NT2/D1 (cell line): ENCODE data around the gene MAPK6.

Experiments
- DNase-seq: peaks from one replicate; pipeline ENCODE4 v3.0.0-alpha.2; 2011; ENCODE audit warnings: low read depth, low spot score
- H3K27me3 ChIP-seq: 2 replicates; pipeline ENCODE4 v1.6.0; 2011; ENCODE audit warnings: mild to moderate bottlenecking; ENCODE audit not compliant: insufficient read length, insufficient read depth
- H3K36me3 ChIP-seq: 2 replicates; pipeline ENCODE4 v1.6.1; 2011; ENCODE audit warnings: mild to moderate bottlenecking, low read length, mixed read lengths; ENCODE audit not compliant: insufficient read depth, insufficient read length
- H3K4me1 ChIP-seq: 2 replicates; pipeline ENCODE4 v1.5.1; 2011; ENCODE audit not compliant: insufficient read depth, insufficient read length
- H3K4me3 ChIP-seq: 2 replicates; pipeline ENCODE4 v1.5.1; 2011; ENCODE audit warnings: low read depth; ENCODE audit not compliant: insufficient read length
- H3K9ac ChIP-seq: 2 replicates; pipeline ENCODE4 v1.6.0; 2011; ENCODE audit warnings: low read depth; ENCODE audit not compliant: insufficient read length
- H3K9me3 ChIP-seq: 2 replicates; pipeline ENCODE4 v1.5.1; 2011; ENCODE audit warnings: mild to moderate bottlenecking, low read length; ENCODE audit not compliant: insufficient read depth
- SUZ12 ChIP-seq: IDR thresholded peaks from 2 replicates; pipeline ENCODE4 v1.6.1; 2011; ENCODE audit not compliant: insufficient read length, insufficient read depth; ENCODE audit errors: extremely low read depth
- YY1 ChIP-seq: IDR thresholded peaks from 2 replicates; pipeline ENCODE4 v1.6.1; 2011; ENCODE audit not compliant: insufficient read length, insufficient read depth
- ZNF274 ChIP-seq: IDR thresholded peaks from 2 replicates; pipeline ENCODE4 v1.6.1; 2011; ENCODE audit warnings: mild to moderate bottlenecking, low read depth, low read length

The MAPK6 gene

DNA sequence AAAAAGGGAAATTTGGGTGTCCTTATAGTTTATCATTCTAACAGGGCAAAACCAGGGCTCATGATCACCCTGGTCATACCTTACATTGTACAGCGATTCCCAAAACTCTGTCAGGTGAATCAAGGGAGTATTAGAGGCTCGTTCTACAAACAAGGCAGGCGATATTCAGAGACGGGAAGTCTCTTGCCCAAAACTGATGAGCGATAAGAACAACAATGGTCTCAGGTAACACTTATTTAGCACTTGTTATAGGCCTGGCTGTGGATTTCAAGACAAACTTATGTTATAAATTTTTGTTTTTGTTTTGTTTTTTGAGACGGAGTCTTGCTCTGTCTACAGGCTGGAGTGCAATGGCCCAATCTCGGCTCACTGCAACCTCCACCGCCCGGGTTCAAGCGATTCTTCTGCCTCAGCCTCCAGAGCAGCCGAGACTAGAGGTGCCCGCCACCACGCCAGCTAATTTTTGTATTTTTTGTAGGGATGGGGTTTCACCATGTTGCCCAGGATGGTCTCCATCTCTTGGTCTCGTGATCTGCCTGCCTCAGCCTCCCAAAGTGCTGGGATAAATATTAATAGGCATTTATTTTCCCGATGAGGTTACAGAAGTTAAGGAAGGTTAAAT lies 80.7 kb downstream of the MAPK6 start:
- no peaks in the 10 kb centered on the region for H3K9me3 ChIP-seq
- H3K27me3 ChIP-seq: no peaks in the 10 kb centered on the region
- H3K4me1 ChIP-seq: no peaks in the 10 kb centered on the region
- no peaks in the 10 kb centered on the region for H3K36me3 ChIP-seq
- H3K4me3 ChIP-seq: no peak overlapping the region
- TF ChIP-seq YY1 (no peak), SUZ12 (no peak), ZNF274 (no peak)
- no peak overlapping the region for H3K9ac ChIP-seq
- DNase-seq: no peak

DNA sequence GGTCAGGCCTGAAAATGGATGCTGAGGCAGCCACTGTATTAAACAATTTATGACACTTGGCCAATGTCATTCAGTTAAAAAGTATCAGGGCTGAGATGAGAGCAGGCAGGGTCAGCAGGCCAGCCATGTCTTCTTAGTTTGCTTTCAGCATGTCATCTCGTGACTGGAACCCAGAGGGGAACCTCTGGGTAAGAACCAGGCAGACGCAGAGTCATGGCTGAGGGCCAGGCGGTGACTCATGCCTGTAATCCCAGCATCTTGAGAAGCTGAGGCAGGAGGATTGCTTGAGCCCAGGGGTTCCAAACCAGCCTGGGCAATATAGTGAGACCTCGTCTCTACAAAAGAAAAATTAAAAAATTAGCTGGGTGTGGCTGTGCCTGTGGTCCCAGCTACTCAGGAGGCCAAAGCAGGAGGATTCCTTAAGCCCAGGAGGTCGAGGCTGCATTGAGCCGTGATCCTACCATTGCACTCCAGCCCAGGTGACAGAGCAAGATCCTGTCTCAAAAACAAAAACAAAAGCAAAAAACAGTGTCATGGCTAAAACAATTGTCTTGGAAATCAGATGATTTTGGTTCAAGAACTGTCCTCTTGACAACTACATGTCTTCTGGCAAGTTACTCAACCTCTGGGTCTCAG lies 81.9 kb downstream of the MAPK6 start:
- DNase-seq: no peak
- Histone ChIP-seq H3K9me3 (no peaks in the 10 kb centered on the region), H3K9ac (no peak overlapping the region), H3K4me1 (no peaks in the 10 kb centered on the region), H3K27me3 (no peaks in the 10 kb centered on the region), H3K36me3 (no peaks in the 10 kb centered on the region), H3K4me3 (no peak overlapping the region)
- TF ChIP-seq YY1 (no peak), ZNF274 (no peak), SUZ12 (no peak)

DNA sequence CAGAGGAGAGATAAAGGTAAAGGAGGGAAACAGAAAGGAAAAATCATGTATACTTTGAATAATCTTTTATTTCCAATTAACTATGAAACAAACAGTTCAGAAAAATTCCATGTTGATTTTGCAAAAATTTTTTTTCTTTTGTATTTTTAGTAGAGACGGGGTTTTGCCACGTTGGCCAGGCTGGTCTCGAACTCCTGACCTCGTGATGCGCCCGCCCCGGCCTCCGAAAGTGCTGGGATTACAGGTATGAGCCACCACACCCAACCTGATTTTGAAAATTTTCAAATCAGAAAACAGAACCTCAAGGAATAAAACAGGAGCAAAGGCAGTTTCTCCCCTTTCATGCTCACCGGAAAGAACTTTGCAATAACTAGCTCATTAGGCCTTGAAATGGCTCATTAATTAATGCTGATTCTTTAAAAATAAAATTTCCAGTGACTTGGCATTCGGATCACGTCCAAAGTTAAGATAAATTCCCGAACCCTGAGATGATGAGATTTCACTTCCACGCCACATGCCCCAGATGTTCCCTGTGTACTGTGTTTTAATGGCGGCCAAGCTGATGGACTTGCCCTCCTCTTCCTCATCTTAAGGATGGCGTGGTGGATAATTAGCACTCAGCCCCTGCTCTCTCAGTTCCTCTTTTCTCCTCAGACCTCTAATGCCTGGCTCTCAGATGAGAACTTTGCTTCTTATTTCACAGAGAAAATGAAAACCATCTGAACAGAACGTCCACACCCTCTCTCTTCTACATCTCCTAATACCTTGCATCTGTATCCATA lies 82.7 kb downstream of the MAPK6 start:
- Histone ChIP-seq H3K4me3 (no peak overlapping the region), H3K9ac (no peak overlapping the region), H3K4me1 (no peaks in the 10 kb centered on the region), H3K27me3 (no peaks in the 10 kb centered on the region), H3K36me3 (no peaks in the 10 kb centered on the region), H3K9me3 (no peaks in the 10 kb centered on the region)
- TF ChIP-seq SUZ12 (no peak), YY1 (no peak), ZNF274 (no peak)
- DNase-seq: no peak

DNA sequence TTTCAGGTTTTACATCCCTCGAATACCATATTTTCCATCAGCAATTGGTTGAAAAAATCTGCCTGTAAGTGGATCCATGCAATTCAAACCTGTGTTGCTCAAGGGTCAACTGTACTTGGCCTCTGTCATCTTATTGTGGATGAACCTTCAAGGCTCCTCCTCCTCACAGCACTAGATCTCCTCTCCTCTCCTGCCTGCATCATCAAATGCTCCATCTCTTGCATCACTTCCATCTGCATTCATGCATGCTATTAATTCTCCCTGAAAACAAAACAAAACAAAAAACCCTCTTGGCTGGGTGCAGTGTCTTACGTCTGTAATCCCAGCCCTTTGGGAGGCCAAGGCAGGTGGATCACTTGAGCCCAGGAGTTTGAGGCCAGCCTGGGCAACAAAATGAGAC lies 83.4 kb downstream of the MAPK6 start:
- TF ChIP-seq YY1 (no peak), SUZ12 (no peak), ZNF274 (no peak)
- no peaks in the 10 kb centered on the region for H3K4me1 ChIP-seq
- H3K9ac ChIP-seq: no peak overlapping the region
- H3K9me3 ChIP-seq: no peaks in the 10 kb centered on the region
- no peaks in the 10 kb centered on the region for H3K27me3 ChIP-seq
- H3K36me3 ChIP-seq: no peaks in the 10 kb centered on the region
- H3K4me3 ChIP-seq: no peak overlapping the region
- no peak for DNase-seq

DNA sequence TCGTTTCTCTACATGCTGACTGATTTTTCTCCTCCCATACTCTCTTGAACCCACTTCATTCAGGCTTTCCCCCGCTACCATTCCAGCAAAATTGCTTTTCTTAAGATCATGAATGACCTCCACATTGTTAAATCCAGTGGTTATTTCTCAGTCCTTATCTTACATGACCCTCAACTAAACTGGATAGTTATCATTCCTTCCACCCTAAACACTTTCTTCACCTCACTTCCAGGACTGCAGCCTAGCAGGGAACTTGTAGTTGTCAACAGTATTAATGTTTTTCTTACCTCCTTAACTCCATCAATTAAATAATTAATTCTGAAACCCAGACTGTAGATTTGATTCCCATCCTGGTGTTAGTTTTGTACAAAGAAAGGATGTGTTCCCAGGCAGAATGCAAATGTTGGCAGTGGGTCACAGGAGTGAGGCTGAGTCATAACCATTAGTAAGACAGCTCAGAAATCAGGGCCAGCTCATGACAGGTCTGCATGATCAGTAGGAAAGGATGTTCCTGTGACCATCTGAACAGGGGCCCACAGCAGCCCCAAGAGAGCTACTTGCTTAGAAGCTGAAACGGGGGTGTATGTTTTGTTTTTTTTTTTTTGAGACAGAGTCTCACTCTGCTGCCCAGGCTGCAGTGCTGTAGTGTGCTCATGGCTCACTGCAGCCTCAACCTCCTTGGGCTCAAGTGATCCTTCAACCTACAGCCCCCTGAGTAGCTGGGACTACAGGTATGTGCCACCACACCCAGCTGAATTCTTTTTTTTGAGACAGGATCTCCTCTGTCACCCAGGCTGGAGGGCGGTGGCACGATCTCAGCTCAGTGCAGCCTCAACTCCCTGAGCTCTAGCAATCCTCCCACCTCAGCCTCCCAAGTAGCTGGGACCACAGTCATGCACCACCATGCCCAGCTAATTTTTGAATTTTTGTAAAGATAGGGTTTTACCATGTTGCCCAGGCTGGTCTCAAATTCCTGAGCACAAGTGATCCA lies 84.5 kb downstream of the MAPK6 start:
- H3K4me1 ChIP-seq: no peaks in the 10 kb centered on the region
- H3K9me3 ChIP-seq: no peaks in the 10 kb centered on the region
- TF ChIP-seq SUZ12: no peak
- TF ChIP-seq ZNF274: no peak
- TF ChIP-seq YY1: no peak
- H3K27me3 ChIP-seq: no peaks in the 10 kb centered on the region
- H3K9ac ChIP-seq: no peak overlapping the region
- H3K4me3 ChIP-seq: no peak overlapping the region
- DNase-seq: no peak
- H3K36me3 ChIP-seq: no peaks in the 10 kb centered on the region

DNA sequence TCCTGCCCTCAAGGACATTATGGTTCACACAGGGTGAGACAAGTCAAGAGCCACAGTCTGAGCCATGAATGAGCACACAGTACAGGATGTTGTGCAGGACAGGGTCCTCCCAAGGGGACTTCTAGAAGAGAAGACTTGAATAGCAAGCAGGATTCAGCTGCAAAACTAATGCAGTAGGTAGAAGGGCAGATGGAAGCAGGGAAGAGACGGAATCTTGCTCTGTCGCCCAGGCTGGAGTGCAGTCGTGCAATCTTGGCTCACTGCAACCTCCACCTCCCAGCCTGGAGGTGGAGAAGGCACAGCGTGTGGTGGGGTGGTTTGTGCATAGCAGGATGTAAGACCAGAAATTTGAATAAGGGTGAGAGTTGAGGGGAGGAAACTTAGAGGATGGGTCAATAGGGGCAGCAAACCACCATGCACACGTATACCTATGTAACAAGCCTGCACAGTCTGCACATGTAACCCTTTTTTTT lies 85.5 kb downstream of the MAPK6 start:
- Histone ChIP-seq H3K27me3 (no peaks in the 10 kb centered on the region), H3K9ac (no peak overlapping the region), H3K4me1 (no peaks in the 10 kb centered on the region), H3K9me3 (no peaks in the 10 kb centered on the region), H3K4me3 (no peak overlapping the region), H3K36me3 (no peaks in the 10 kb centered on the region)
- no peak for DNase-seq
- TF ChIP-seq YY1: no peak
- no peak for TF ChIP-seq ZNF274
- no peak for TF ChIP-seq SUZ12

DNA sequence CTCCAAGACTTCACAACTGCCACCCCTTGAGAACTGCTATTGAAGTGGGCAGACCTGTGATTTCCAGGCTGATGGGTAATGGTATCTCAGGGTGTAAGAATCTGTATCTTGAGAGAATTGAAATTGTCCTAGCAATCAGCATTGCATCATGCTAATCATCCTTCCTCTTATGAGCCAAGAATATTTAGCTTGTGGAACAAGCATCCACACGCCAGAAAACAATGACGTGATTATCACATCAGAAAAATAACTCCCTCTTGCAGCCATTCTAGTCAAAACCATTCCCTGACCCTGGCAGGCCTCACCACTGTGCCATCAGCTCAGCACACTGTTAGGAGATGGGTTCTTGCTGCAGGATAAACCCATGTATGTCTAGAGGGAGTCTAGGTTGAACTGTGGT lies 86.8 kb downstream of the MAPK6 start:
- Histone ChIP-seq H3K4me1 (no peaks in the 10 kb centered on the region), H3K27me3 (peaks cover 3% of the 10 kb centered on the region), H3K4me3 (no peak overlapping the region), H3K36me3 (no peaks in the 10 kb centered on the region), H3K9ac (no peak overlapping the region), H3K9me3 (no peaks in the 10 kb centered on the region)
- DNase-seq: no peak
- no peak for TF ChIP-seq YY1
- TF ChIP-seq SUZ12: no peak
- no peak for TF ChIP-seq ZNF274
